H1 (cell line): Measurements from ENCODE around the gene CRISPLD2.

Experiments used
- EZH2 ChIP-seq: fragments of 200-600 bp; sonication (generic); IDR thresholded peaks from 2 replicates; pipeline ENCODE4 v1.7.1; 2012; ENCODE audit warnings: low read depth, mild to moderate bottlenecking, moderate library complexity, low read length, inconsistent platforms; ENCODE audit not compliant: severe bottlenecking
- PHF8 ChIP-seq: fragments of 200-600 bp; sonication (generic); conservative IDR thresholded peaks from 2 replicates; pipeline ENCODE4 v1.7.1; 2012; ENCODE audit warnings: low read depth, mild to moderate bottlenecking, inconsistent platforms, low read length, moderate library complexity
- POLR2A ChIP-seq, 2 experiments: IDR thresholded peaks; 1 replicate in 1 of 2; 2 replicates in 1 of 2; pipeline ENCODE4 v1.6.1; 2011; ENCODE audit warnings: low read depth in 2 of 2, low read length in 2 of 2, mild to moderate bottlenecking in 2 of 2; ENCODE audit errors: control extremely low read depth in 1 of 2
- SP1 ChIP-seq: IDR thresholded peaks from 2 replicates; pipeline ENCODE4 v1.6.1; 2011; ENCODE audit warnings: low read depth, low read length
- TF ChIP-seq, protein P1 (sequence below), 3 experiments: IDR thresholded peaks; 1 replicate in 2 of 3; 2 replicates in 1 of 3; pipeline versions ENCODE4 v1.5.1 to v1.6.1; 2011; ENCODE audit warnings: low read length in 3 of 3, mild to moderate bottlenecking in 3 of 3, inconsistent platforms in 2 of 3, low read depth in 1 of 3, moderate library complexity in 1 of 3; ENCODE audit not compliant: insufficient read depth in 1 of 3; ENCODE audit errors: control extremely low read depth in 1 of 3

DNA sequence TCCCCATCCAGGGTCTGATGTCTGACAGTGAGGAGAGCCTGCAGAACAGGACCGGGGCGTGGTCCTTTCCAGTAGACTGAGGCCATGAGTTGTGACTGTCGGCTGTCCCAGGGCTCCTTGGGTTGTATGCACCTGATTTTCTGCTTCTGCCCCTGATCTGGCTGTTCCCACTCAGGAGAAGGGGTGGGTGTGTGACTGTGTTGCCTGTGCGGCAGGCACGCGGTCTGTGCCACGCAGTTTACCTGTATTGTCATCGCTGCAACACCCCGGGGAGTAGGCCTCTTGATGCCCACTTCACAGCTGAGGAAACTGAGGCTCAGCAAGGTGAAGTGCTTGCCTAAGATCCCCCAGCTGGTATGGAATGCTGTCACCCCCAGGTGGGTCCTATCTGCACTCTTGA is 1.4 kb downstream of the CRISPLD2 start:
- TF ChIP-seq POLR2A (IDR thresholded peaks at IDR 0.05; ENCODE audit: control extremely low read depth in 1 of 2, low read depth in 2 of 2, low read length in 2 of 2) (no peak), SP1 (no peak), PHF8 (no peak), EZH2 (no peak)
- TF ChIP-seq, protein P1, sequence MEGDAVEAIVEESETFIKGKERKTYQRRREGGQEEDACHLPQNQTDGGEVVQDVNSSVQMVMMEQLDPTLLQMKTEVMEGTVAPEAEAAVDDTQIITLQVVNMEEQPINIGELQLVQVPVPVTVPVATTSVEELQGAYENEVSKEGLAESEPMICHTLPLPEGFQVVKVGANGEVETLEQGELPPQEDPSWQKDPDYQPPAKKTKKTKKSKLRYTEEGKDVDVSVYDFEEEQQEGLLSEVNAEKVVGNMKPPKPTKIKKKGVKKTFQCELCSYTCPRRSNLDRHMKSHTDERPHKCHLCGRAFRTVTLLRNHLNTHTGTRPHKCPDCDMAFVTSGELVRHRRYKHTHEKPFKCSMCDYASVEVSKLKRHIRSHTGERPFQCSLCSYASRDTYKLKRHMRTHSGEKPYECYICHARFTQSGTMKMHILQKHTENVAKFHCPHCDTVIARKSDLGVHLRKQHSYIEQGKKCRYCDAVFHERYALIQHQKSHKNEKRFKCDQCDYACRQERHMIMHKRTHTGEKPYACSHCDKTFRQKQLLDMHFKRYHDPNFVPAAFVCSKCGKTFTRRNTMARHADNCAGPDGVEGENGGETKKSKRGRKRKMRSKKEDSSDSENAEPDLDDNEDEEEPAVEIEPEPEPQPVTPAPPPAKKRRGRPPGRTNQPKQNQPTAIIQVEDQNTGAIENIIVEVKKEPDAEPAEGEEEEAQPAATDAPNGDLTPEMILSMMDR (IDR thresholded peaks at IDR 0.05; ENCODE audit: control extremely low read depth in 1 of 3, insufficient read depth in 1 of 3, low read depth in 1 of 3, low read length in 3 of 3), result no peak
